Epithelial cell of alveolus of lung (primary cell): ENCODE measurements around the gene TACSTD2. TPM values are rescaled to one million over a fixed set of nuclear protein-coding genes. Genes with fewer than 3 reads are reported as not detected.

Experiments used
- total RNA-seq: library from RNA; depleted of rRNA; stranded (reverse); fragments of >200 nt; gene quantifications from 2 replicates; pipeline ENCODE4 v1.2.1, GENCODE V29; 2015

The TACSTD2 gene
- total RNA-seq: 1.4 and 9.7 TPM in 2 replicates

GRCh38 chr1:58576727-58577653, at the start of gene TACSTD2:
Gene TACSTD2 (minus strand): TSS chr1:58577252. CDS start chr1:58577156, 96 bp downstream.

GRCh38 chr1:58546520-58547308, 30.3 kb downstream of the TACSTD2 start, which contains the start of gene OMA1:
Gene OMA1 (minus strand): TSS chr1:58546726. CDS start chr1:58539294, 7,432 bp downstream.

Other genes with a start within 250 kb of the TACSTD2 start
- 14.7 and 16.0 TPM in 2 replicates for gene OMA1, start 30.5 kb downstream of the TACSTD2 start, total RNA-seq
- 5.6 and 20.8 TPM in 2 replicates for gene MYSM1, start 122.8 kb upstream of the TACSTD2 start, total RNA-seq
- gene JUN, start 206.8 kb upstream of the TACSTD2 start, total RNA-seq: 87.8 and 104 TPM in 2 replicates